H1 (cell line): ENCODE results near the gene NELFB. TPM values are rescaled to one million over a fixed set of nuclear protein-coding genes. Genes with fewer than 3 reads are reported as not detected.
A peak's percentile ranks its signal among the peaks of the same experiment; 100 is the strongest.

Experiments used
- CEBPB ChIP-seq: IDR thresholded peaks from 2 replicates; pipeline ENCODE4 v1.6.1; 2012; ENCODE audit warnings: low read depth, low read length
- CTBP2 ChIP-seq: IDR thresholded peaks from 2 replicates; pipeline ENCODE4 v1.7.0; 2011; ENCODE audit warnings: borderline replicate concordance, mild to moderate bottlenecking, moderate library complexity, mixed read lengths, low read length; ENCODE audit not compliant: insufficient read depth, insufficient read length
- EP300 ChIP-seq, 2 experiments: IDR thresholded peaks; 1 replicate in 1 of 2; 2 replicates in 1 of 2; pipeline ENCODE4 v1.6.1; 2011 to 2012; ENCODE audit warnings: low read depth in 2 of 2, low read length in 2 of 2, mild to moderate bottlenecking in 2 of 2, borderline replicate concordance in 1 of 2, inconsistent platforms in 1 of 2, moderate library complexity in 1 of 2
- EZH2 ChIP-seq: fragments of 200-600 bp; sonication (generic); IDR thresholded peaks from 2 replicates; pipeline ENCODE4 v1.7.1; 2012; ENCODE audit warnings: low read depth, mild to moderate bottlenecking, moderate library complexity, low read length, inconsistent platforms; ENCODE audit not compliant: severe bottlenecking
- JUN ChIP-seq: IDR thresholded peaks from 2 replicates; pipeline ENCODE4 v1.6.1; 2011; ENCODE audit warnings: low read depth, mild to moderate bottlenecking, improper control_type of control experiment, low read length
- POLR2AphosphoS5 ChIP-seq: IDR thresholded peaks from 2 replicates; pipeline ENCODE4 v1.6.1; 2011; ENCODE audit warnings: low read depth, low read length
- RFX5 ChIP-seq: IDR thresholded peaks from 2 replicates; pipeline ENCODE4 v1.6.1; 2011; ENCODE audit warnings: low read depth, low read length, improper control_type of control experiment, borderline replicate concordance
- SP1 ChIP-seq: IDR thresholded peaks from 2 replicates; pipeline ENCODE4 v1.6.1; 2011; ENCODE audit warnings: low read depth, low read length
- SP4 ChIP-seq: IDR thresholded peaks from 2 replicates; pipeline ENCODE4 v1.6.1; 2012; ENCODE audit warnings: low read length, inconsistent platforms
- TAF7 ChIP-seq: optimal IDR thresholded peaks from 2 replicates; pipeline ENCODE3; 2011; ENCODE audit warnings: low read depth, mild to moderate bottlenecking, inconsistent platforms, low read length, moderate library complexity, borderline replicate concordance
- TBP ChIP-seq: IDR thresholded peaks from 2 replicates; pipeline ENCODE4 v1.6.1; 2011; ENCODE audit warnings: low read depth, low read length, improper control_type of control experiment
- TEAD4 ChIP-seq: IDR thresholded peaks from 2 replicates; pipeline ENCODE4 v1.6.1; 2012; ENCODE audit warnings: low read depth, low read length, inconsistent platforms, mixed read lengths
- polyA plus RNA-seq, 7 experiments: library from polyadenylated mRNA; depleted of rRNA in 3 of 7; stranded (reverse) in 5 of 7; unstranded in 2 of 7; fragments of >200 nt in 5 of 7; fragments of 200-250 nt in 2 of 7; gene quantifications; 1 replicate in 5 of 7; 2 replicates in 1 of 7; 4 replicates in 1 of 7; pipeline versions ENCODE4 v1.2.1 to v1.2.3, GENCODE V29; 2011 to 2013; ENCODE audit warnings: missing spikeins in 2 of 7, mixed read lengths in 2 of 7
- total RNA-seq: library from RNA; stranded (reverse); fragmentation: NEBNext Ultra II Directional; extraction: Animal tissue kit (Norgen Biotek cat#: 25700); gene quantifications from 2 replicates; pipeline ENCODE4 v1.2.1, GENCODE V29; 2021

The NELFB gene
- total and polyA plus RNA-seq, 2 of the 8 experiments (the other 6 are each of a cell fraction or from before 2014, with no cell fraction given) = 57.6 to 78.0 TPM

DNA sequence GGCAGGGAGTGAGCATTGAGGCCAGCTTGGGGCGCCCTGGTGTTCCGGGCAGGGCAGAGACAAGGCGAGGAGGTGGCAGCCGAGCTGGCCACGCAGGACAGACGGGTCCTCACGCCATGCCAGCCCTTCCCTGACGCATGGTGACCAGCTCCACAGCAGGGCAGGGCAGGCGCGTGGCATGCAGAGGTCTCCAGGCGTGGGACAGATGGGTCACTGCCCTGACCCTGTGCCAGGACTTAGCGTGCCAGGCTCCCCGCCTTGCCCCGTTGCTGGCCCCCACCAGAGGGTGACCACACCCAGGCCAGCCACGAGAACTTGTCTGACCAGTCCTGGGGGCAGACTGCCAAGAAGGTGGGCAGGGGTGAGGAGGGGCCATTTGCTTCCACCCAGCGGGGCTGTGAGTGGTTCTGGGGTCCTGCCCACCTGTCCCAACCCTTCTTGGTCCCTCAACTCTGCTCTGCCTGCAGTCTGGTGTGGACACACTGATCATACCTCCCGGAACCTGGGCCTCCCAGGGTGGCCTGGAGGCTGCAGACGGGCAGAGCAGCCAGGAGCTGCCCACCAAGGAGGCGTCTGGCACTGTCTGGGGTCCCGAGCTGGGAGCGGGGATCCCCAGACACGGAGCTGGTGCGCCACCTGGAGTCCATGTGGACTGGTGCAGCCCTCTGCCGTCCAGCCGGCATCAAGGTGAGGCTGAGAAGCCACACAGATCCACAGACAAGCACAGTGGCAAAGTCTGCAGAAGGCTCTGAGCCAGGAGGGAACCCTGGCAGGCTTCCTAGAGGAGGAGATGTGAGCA is 27.9 kb upstream of the NELFB start, which contains the start of gene RNF224 (continued):
- TF ChIP-seq TAF7 (no peak), RFX5 (no peak), EP300 (IDR thresholded peaks at IDR 0.05; ENCODE audit: borderline replicate concordance in 1 of 2, low read depth in 2 of 2, low read length in 2 of 2) (no peak), TBP (peak; percentile 44; the same call in 1 of the 2 replicates), TEAD4 (no peak), CTBP2 (no peak), JUN (no peak), SP4 (no peak), SP1 (no peak), CEBPB (no peak), POLR2AphosphoS5 (no peak; the same call in 1 of the 2 replicates), EZH2 (no peak)
